Tibial nerve (tissue), 3 donors: ENCODE data around the gene SPATS2L.

ENCODE experiments used
- POLR2A ChIP-seq, 2 donors: fragments of 450-650 bp; IDR thresholded peaks; one replicate each; pipeline ENCODE4 v1.6.1; 2017; ENCODE audit warnings: antibody characterized with exemption in 2 of 2, mild to moderate bottlenecking in 2 of 2, moderate library complexity in 2 of 2
- TF ChIP-seq, protein P1 (sequence below), 5 experiments: fragments of 200-600 bp in 3 of 5; fragments of 450-650 bp in 2 of 5; sonication (generic) in 3 of 5; IDR thresholded peaks; one replicate each; pipeline ENCODE4 v1.5.1; 2016 to 2019; ENCODE audit warnings: antibody characterized with exemption in 5 of 5, mild to moderate bottlenecking in 3 of 5, moderate library complexity in 2 of 5

GRCh38 chr2:200452377-200452776 lies 145.9 kb downstream of the SPATS2L start:
- TF ChIP-seq, protein P1, sequence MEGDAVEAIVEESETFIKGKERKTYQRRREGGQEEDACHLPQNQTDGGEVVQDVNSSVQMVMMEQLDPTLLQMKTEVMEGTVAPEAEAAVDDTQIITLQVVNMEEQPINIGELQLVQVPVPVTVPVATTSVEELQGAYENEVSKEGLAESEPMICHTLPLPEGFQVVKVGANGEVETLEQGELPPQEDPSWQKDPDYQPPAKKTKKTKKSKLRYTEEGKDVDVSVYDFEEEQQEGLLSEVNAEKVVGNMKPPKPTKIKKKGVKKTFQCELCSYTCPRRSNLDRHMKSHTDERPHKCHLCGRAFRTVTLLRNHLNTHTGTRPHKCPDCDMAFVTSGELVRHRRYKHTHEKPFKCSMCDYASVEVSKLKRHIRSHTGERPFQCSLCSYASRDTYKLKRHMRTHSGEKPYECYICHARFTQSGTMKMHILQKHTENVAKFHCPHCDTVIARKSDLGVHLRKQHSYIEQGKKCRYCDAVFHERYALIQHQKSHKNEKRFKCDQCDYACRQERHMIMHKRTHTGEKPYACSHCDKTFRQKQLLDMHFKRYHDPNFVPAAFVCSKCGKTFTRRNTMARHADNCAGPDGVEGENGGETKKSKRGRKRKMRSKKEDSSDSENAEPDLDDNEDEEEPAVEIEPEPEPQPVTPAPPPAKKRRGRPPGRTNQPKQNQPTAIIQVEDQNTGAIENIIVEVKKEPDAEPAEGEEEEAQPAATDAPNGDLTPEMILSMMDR (IDR thresholded peaks at IDR 0.05): no peak
- no peak for TF ChIP-seq POLR2A (IDR thresholded peaks at IDR 0.05)
